ENCODE results near the gene RPH3AL. TPM values are rescaled to one million over a fixed set of nuclear protein-coding genes. Genes with fewer than 3 reads are reported as not detected.

The RPH3AL gene
- total and polyA plus RNA-seq, 9 donors = 5.8 to 43.8 (median 21.0) TPM

GRCh38 chr17:281365-281999 lies 71.1 kb downstream of the RPH3AL start:
- intact Hi-C loops (cut with DNase I) = no loop called here
- no peaks in the 10 kb centered on the region for H3K27me3 ChIP-seq
- no peaks in the 10 kb centered on the region for H3K4me1 ChIP-seq (ENCODE audit: insufficient read depth)
- H3K27ac ChIP-seq = no peak overlapping the region
- no peaks in the 10 kb centered on the region for H3K36me3 ChIP-seq
- TF ChIP-seq EP300 (IDR thresholded peaks at IDR 0.05) = no peak
- TF ChIP-seq, protein P1, sequence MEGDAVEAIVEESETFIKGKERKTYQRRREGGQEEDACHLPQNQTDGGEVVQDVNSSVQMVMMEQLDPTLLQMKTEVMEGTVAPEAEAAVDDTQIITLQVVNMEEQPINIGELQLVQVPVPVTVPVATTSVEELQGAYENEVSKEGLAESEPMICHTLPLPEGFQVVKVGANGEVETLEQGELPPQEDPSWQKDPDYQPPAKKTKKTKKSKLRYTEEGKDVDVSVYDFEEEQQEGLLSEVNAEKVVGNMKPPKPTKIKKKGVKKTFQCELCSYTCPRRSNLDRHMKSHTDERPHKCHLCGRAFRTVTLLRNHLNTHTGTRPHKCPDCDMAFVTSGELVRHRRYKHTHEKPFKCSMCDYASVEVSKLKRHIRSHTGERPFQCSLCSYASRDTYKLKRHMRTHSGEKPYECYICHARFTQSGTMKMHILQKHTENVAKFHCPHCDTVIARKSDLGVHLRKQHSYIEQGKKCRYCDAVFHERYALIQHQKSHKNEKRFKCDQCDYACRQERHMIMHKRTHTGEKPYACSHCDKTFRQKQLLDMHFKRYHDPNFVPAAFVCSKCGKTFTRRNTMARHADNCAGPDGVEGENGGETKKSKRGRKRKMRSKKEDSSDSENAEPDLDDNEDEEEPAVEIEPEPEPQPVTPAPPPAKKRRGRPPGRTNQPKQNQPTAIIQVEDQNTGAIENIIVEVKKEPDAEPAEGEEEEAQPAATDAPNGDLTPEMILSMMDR (IDR thresholded peaks at IDR 0.05) = no peak
- no peak for TF ChIP-seq POLR2A (IDR thresholded peaks at IDR 0.05)
- peak in 3 of 5 donors; percentile 8 to 21 (median 10) for DNase-seq
- no peak overlapping the region for H3K4me3 ChIP-seq
- no peaks in the 10 kb centered on the region for H3K9me3 ChIP-seq
- 87 to 89% (median 88%) methylated on average over 21 of the region's 21 CpGs for WGBS, 3 donors

DNA sequence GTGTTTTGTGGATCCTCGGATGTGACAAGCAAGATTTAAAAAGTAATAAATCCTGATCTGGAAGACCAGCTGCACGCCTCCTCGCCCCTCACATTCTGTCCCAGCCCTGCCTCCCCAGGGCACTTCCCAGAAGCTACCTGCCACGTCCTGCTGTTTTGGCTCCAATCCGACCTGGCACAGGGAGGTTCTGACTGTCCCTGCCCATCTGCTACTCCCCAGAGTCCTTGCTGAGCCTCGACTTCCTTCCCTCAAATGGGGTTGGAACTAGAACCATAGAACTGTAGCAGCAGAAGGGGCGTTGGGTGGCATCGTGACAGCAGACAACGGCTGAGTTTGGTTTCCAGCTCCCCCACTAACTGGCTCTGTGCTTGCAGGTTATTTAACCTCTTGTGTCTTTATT lies 71.7 kb downstream of the RPH3AL start:
- no peaks in the 10 kb centered on the region for H3K4me1 ChIP-seq (ENCODE audit: insufficient read depth)
- no peaks in the 10 kb centered on the region for H3K27me3 ChIP-seq
- TF ChIP-seq EP300 (IDR thresholded peaks at IDR 0.05) (no peak), POLR2A (IDR thresholded peaks at IDR 0.05) (no peak)
- TF ChIP-seq, protein P1 (IDR thresholded peaks at IDR 0.05) = no peak
- peak in 3 of 5 donors; percentile 7 to 20 (median 10) for DNase-seq
- H3K4me3 ChIP-seq = no peak overlapping the region
- no peaks in the 10 kb centered on the region for H3K36me3 ChIP-seq
- intact Hi-C loops (cut with DNase I) = no loop called here
- no peaks in the 10 kb centered on the region for H3K9me3 ChIP-seq
- H3K27ac ChIP-seq = no peak overlapping the region
- 91 to 94% (median 92%) methylated on average over 9 of the region's 9 CpGs for WGBS, 3 donors

- Histone ChIP-seq H3K4me3 (no peak overlapping the region), H3K36me3 (no peaks in the 10 kb centered on the region), H3K27me3 (no peaks in the 10 kb centered on the region), H3K9me3 (no peaks in the 10 kb centered on the region), H3K4me1 (ENCODE audit: insufficient read depth) (no peaks in the 10 kb centered on the region), H3K27ac (no peak overlapping the region)
- intact Hi-C loops (cut with DNase I) = no loop called here
- no peak for TF ChIP-seq EP300 (IDR thresholded peaks at IDR 0.05)
- TF ChIP-seq POLR2A (IDR thresholded peaks at IDR 0.05) = no peak
- TF ChIP-seq, protein P1 (IDR thresholded peaks at IDR 0.05) = no peak
- peak in 3 of 5 donors; percentile 3 to 17 (median 8) for DNase-seq
- 82 to 95% (median 83%) methylated on average over 7 of the region's 7 CpGs for WGBS, 3 donors
Observed at GRCh38 chr17:280216-280615, 72.4 kb downstream of the RPH3AL start.

DNA sequence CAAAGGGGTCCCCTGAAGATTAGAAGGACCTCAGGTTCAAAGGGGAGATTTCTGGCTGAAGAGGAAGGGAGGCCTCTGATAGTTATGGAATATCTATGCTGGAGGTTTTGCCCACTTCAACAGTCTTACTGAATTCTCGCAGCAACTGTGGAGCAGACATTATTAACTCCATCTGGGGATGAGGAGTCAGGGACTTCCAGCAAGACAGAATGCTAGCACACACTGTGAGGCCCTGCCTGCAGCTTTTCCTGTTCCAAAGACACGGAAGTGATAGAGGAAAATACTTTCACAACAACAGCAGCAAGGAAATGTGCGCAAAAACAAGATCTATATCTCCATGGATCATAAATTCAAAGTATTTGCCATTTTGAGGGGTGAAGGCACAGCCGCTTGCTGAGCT lies 72.8 kb downstream of the RPH3AL start:
- intact Hi-C loops (cut with DNase I) = no loop called here
- DNase-seq = peak in 2 of 5 donors; percentile 3 to 6
- 64 to 89% (median 85%) methylated on average over 4 of the region's 4 CpGs for WGBS, 3 donors
- no peak overlapping the region for H3K4me3 ChIP-seq
- TF ChIP-seq, protein P1 (IDR thresholded peaks at IDR 0.05) = no peak
- TF ChIP-seq EP300 (IDR thresholded peaks at IDR 0.05) = no peak
- TF ChIP-seq POLR2A (IDR thresholded peaks at IDR 0.05) = no peak
- no peaks in the 10 kb centered on the region for H3K4me1 ChIP-seq (ENCODE audit: insufficient read depth)
- no peaks in the 10 kb centered on the region for H3K9me3 ChIP-seq
- H3K27me3 ChIP-seq = no peaks in the 10 kb centered on the region
- H3K27ac ChIP-seq = no peak overlapping the region
- no peaks in the 10 kb centered on the region for H3K36me3 ChIP-seq

Data from ovary (tissue), 9 donors.